ENCODE results near the gene CCDC51. TPM values are rescaled to one million over a fixed set of nuclear protein-coding genes. Genes with fewer than 3 reads are reported as not detected.

CCDC51 gene
- total and polyA plus RNA-seq, 4 donors = 6.4 to 12.7 (median 8.1) TPM

GRCh38 chr3:48467473-48468267, 27.8 kb upstream of the CCDC51 start:
- DNase-seq (no peak), ATAC-seq (ENCODE audit: low FRiP score) (no peak)
- Histone ChIP-seq H3K4me1 (ENCODE audit: control insufficient read depth in 1 of 2, insufficient read depth in 2 of 2, low read length in 2 of 2) (no peaks in the 10 kb centered on the region), H3K27me3 (ENCODE audit: control insufficient read depth in 1 of 2, insufficient read depth in 2 of 2, low read length in 1 of 2) (no peaks in the 10 kb centered on the region), H3K36me3 (ENCODE audit: control insufficient read depth in 1 of 2, insufficient read depth in 2 of 2, low read length in 1 of 2) (no peaks in the 10 kb centered on the region), H3K4me3 (ENCODE audit: low read length in 2 of 2) (no peak overlapping the region), H3K27ac (ENCODE audit: low read depth in 1 of 2, low read length in 2 of 2) (peak overlapping the region; percentile 12 to 94), H3K9me3 (ENCODE audit: control insufficient read depth, low read length) (no peaks in the 10 kb centered on the region)
- 54 to 62% methylated on average over 7 of the region's 7 CpGs for WGBS, 2 donors
- intact Hi-C loops (cut with DNase I) = loop anchor here (5.0 to 10.0 kb wide), 3 partner anchors 35 to 220 kb away; partner anchors contain the start of genes NCKIPSD (in 2 of the 2), SHISA5 (in 1 of the 2) and SLC26A6 (in 1 of the 2)

DNA sequence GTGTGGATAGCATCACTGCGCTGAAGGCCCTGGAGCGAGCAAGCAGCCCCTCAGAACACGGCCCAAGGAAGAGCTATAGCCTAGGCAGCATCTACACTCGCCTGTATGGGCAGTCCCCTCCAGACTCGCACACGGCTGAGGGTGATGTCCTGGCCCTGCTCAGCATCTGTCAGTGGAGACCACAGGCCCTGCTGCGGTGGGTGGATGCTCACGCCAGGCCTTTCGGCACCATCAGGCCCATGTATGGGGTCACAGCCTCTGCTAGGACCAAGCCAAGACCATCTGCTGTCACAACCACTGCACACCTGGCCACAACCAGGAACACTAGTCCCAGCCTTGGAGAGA, 27.2 kb upstream of the CCDC51 start:
- DNase-seq (no peak), ATAC-seq (ENCODE audit: low FRiP score) (no peak)
- Histone ChIP-seq H3K27ac (ENCODE audit: low read depth in 1 of 2, low read length in 2 of 2) (peak overlapping the region; percentile 12 to 94), H3K4me3 (ENCODE audit: low read length in 2 of 2) (no peak overlapping the region), H3K9me3 (ENCODE audit: control insufficient read depth, low read length) (no peaks in the 10 kb centered on the region), H3K36me3 (ENCODE audit: control insufficient read depth in 1 of 2, insufficient read depth in 2 of 2, low read length in 1 of 2) (no peaks in the 10 kb centered on the region), H3K4me1 (ENCODE audit: control insufficient read depth in 1 of 2, insufficient read depth in 2 of 2, low read length in 2 of 2) (no peaks in the 10 kb centered on the region), H3K27me3 (ENCODE audit: control insufficient read depth in 1 of 2, insufficient read depth in 2 of 2, low read length in 1 of 2) (no peaks in the 10 kb centered on the region)
- 62 to 69% methylated on average over 9 of the region's 9 CpGs for WGBS, 2 donors
- intact Hi-C loops (cut with DNase I) = loop anchor here (5.0 to 10.0 kb wide), 3 partner anchors 35 to 220 kb away; partner anchors contain the start of genes NCKIPSD (in 2 of the 2), SHISA5 (in 1 of the 2) and SLC26A6 (in 1 of the 2)

DNA sequence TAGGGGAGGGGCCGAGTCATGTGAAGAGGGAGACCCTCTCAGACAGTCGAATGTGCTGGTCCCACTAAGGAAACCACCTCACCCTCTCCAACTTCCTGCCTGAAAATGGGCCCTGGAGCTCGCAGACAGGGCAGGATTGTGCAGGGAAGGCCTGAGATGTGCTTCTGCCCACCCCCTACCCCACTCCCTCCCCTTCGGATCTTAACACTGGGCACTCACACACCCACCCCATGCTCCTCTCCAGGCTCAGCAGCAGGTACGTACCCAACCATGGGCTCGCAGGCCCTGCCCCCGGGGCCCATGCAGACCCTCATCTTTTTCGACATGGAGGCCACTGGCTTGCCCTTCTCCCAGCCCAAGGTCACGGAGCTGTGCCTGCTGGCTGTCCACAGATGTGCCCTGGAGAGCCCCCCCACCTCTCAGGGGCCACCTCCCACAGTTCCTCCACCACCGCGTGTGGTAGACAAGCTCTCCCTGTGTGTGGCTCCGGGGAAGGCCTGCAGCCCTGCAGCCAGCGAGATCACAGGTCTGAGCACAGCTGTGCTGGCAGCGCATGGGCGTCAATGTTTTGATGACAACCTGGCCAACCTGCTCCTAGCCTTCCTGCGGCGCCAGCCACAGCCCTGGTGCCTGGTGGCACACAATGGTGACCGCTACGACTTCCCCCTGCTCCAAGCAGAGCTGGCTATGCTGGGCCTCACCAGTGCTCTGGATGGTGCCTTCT, 26.6 kb upstream of the CCDC51 start:
- Histone ChIP-seq H3K4me1 (ENCODE audit: control insufficient read depth in 1 of 2, insufficient read depth in 2 of 2, low read length in 2 of 2) (no peaks in the 10 kb centered on the region), H3K36me3 (ENCODE audit: control insufficient read depth in 1 of 2, insufficient read depth in 2 of 2, low read length in 1 of 2) (no peaks in the 10 kb centered on the region), H3K9me3 (ENCODE audit: control insufficient read depth, low read length) (no peaks in the 10 kb centered on the region), H3K27ac (ENCODE audit: low read depth in 1 of 2, low read length in 2 of 2) (peak overlapping the region; percentile 50 to 94), H3K4me3 (ENCODE audit: low read length in 2 of 2) (peak overlapping the region in 1 of 2 donors; percentile 26), H3K27me3 (ENCODE audit: control insufficient read depth in 1 of 2, insufficient read depth in 2 of 2, low read length in 1 of 2) (no peaks in the 10 kb centered on the region)
- ATAC-seq (ENCODE audit: low FRiP score) (no peak), DNase-seq (peak; percentile 64 to 81)
- 12 to 16% methylated on average over 19 of the region's 19 CpGs for WGBS, 2 donors
- intact Hi-C loops (cut with DNase I) = loop anchor here (1.0 to 10.0 kb wide), 4 partner anchors 36 to 221 kb away; partner anchors contain the start of genes NCKIPSD (in 2 of the 2), SHISA5 (in 2 of the 2) and SLC26A6 (in 1 of the 2)

DNA sequence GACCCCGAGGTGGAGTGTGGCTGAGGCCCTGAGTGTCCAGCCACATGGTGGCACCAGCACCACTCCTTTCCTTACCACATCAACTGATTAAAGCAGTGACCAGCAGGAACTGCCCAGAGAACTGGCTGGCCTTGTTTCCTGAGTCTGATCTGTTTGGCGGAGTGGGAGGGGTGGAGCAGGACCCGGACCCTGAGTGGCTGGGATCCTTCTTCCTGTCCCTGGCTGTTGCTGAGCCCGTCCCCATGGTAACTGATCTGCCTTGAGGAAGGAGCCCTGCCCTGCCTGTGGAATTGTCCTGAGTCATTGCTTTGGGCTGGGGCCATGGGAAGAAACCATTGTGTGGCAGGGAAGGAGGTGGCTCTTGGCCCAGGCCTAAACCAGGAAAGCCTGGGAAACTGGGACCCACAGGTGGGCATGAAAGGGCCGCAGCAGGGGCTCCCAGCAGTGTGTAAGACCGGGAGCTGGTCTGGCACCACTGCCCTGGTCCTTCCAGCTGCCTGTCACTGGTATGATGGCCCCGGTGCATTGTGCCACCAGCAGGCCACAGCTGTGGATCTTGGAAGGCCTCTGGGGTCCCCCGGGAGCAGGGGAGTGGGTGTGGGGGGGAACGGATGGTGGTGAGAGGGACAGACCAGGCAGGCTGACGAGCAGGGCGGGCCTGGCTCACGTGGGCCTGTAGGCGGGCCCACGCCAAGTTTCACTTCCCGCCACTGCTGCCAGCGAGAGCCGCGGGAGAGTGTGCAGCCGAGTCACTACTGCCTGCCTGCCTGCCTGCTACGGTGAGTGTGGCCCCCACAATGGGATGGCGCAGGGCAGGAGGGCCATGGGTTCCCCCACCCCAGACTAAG, 25.8 kb upstream of the CCDC51 start:
- Histone ChIP-seq H3K36me3 (ENCODE audit: control insufficient read depth in 1 of 2, insufficient read depth in 2 of 2, low read length in 1 of 2) (peaks cover 0 to 2% of the 10 kb centered on the region in 2 donors), H3K9me3 (ENCODE audit: control insufficient read depth, low read length) (no peaks in the 10 kb centered on the region)
- peak; percentile 96 for ATAC-seq (ENCODE audit: low FRiP score)

GRCh38 chr3:48465237-48465530, 25.3 kb upstream of the CCDC51 start:
- H3K27ac ChIP-seq (ENCODE audit: low read depth in 1 of 2, low read length in 2 of 2) = peak overlapping the region in 1 of 2 donors; percentile 82
- H3K9me3 ChIP-seq (ENCODE audit: control insufficient read depth, low read length) = no peaks in the 10 kb centered on the region
- H3K36me3 ChIP-seq (ENCODE audit: control insufficient read depth in 1 of 2, insufficient read depth in 2 of 2, low read length in 1 of 2) = peaks cover 0 to 5% of the 10 kb centered on the region in 2 donors
- no peaks in the 10 kb centered on the region for H3K27me3 ChIP-seq (ENCODE audit: control insufficient read depth in 1 of 2, insufficient read depth in 2 of 2, low read length in 1 of 2)
- H3K4me3 ChIP-seq (ENCODE audit: low read length in 2 of 2) = no peak overlapping the region
- 6 to 8% methylated on average over 7 of the region's 7 CpGs for WGBS, 2 donors
- ATAC-seq (ENCODE audit: low FRiP score) = no peak
- no peak for DNase-seq
- no peaks in the 10 kb centered on the region for H3K4me1 ChIP-seq (ENCODE audit: control insufficient read depth in 1 of 2, insufficient read depth in 2 of 2, low read length in 2 of 2)
- intact Hi-C loops (cut with DNase I) = loop anchor here (1.0 to 10.0 kb wide), 5 partner anchors 37 to 222 kb away; partner anchors contain the start of genes NCKIPSD (in 2 of the 2), SHISA5 (in 1 of the 2) and SLC26A6 (in 1 of the 2)

More for the DNA sequence above, 25.8 kb upstream of the CCDC51 start:
- WGBS, 2 donors = 0 to 1% methylated on average over 17 to 21 of the region's 21 CpGs
- intact Hi-C loops (cut with DNase I) = loop anchor here (1.0 to 10.0 kb wide), 6 partner anchors 37 to 222 kb away; partner anchors contain the start of genes NCKIPSD (in 2 of the 2), SHISA5 (in 2 of the 2) and SLC26A6 (in 1 of the 2)
- peak overlapping the region; percentile 50 to 94 for H3K27ac ChIP-seq (ENCODE audit: low read depth in 1 of 2, low read length in 2 of 2)
- H3K4me3 ChIP-seq (ENCODE audit: low read length in 2 of 2) = peak overlapping the region in 1 of 2 donors; percentile 26
- H3K27me3 ChIP-seq (ENCODE audit: control insufficient read depth in 1 of 2, insufficient read depth in 2 of 2, low read length in 1 of 2) = no peaks in the 10 kb centered on the region
- DNase-seq = peak; percentile 98 to 99
- no peaks in the 10 kb centered on the region for H3K4me1 ChIP-seq (ENCODE audit: control insufficient read depth in 1 of 2, insufficient read depth in 2 of 2, low read length in 2 of 2)

- 86 to 90% methylated on average over 17 of the region's 17 CpGs for WGBS, 2 donors
- H3K9me3 ChIP-seq (ENCODE audit: control insufficient read depth, low read length) = no peaks in the 10 kb centered on the region
- H3K27me3 ChIP-seq (ENCODE audit: control insufficient read depth in 1 of 2, insufficient read depth in 2 of 2, low read length in 1 of 2) = no peaks in the 10 kb centered on the region
- intact Hi-C loops (cut with DNase I) = loop anchor here (1.0 to 10.0 kb wide), 5 partner anchors 38 to 223 kb away; partner anchors contain the start of genes NCKIPSD (in 2 of the 2), SHISA5 (in 1 of the 2) and SLC26A6 (in 1 of the 2)
- no peak overlapping the region for H3K4me3 ChIP-seq (ENCODE audit: low read length in 2 of 2)
- peaks cover 0 to 6% of the 10 kb centered on the region in 2 donors for H3K36me3 ChIP-seq (ENCODE audit: control insufficient read depth in 1 of 2, insufficient read depth in 2 of 2, low read length in 1 of 2)
- ATAC-seq (ENCODE audit: low FRiP score) (no peak), DNase-seq (peak; percentile 62 to 77)
- peak overlapping the region in 1 of 2 donors; percentile 82 for H3K27ac ChIP-seq (ENCODE audit: low read depth in 1 of 2, low read length in 2 of 2)
- no peaks in the 10 kb centered on the region for H3K4me1 ChIP-seq (ENCODE audit: control insufficient read depth in 1 of 2, insufficient read depth in 2 of 2, low read length in 2 of 2)
Observed at GRCh38 chr3:48464713-48465221, 24.8 kb upstream of the CCDC51 start.

DNA sequence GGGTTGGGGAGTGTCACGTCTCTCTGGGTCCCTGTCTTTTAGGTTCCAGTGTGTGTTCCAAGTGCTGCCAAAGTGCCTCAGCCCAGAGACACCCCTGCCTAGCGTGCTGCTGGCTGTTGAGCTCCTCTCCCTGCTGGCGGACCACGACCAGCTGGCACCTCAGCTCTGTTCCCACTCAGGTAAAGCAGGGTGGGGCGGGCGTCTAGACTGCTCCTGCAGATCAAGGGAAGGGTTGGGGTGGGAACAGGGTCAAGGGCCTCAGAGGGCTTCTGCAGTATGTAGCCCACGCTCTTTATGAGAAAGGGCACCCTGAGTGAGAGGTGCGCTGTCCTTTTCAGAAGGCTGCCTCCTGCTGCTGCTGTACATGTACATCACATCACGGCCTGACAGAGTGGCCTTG, 23.8 kb upstream of the CCDC51 start:
- Histone ChIP-seq H3K36me3 (ENCODE audit: control insufficient read depth in 1 of 2, insufficient read depth in 2 of 2, low read length in 1 of 2) (peaks cover 4 to 10% of the 10 kb centered on the region in 2 donors), H3K27me3 (ENCODE audit: control insufficient read depth in 1 of 2, insufficient read depth in 2 of 2, low read length in 1 of 2) (no peaks in the 10 kb centered on the region), H3K4me1 (ENCODE audit: control insufficient read depth in 1 of 2, insufficient read depth in 2 of 2, low read length in 2 of 2) (no peaks in the 10 kb centered on the region), H3K27ac (ENCODE audit: low read depth in 1 of 2, low read length in 2 of 2) (peak overlapping the region in 1 of 2 donors; percentile 4), H3K9me3 (ENCODE audit: control insufficient read depth, low read length) (no peaks in the 10 kb centered on the region), H3K4me3 (ENCODE audit: low read length in 2 of 2) (no peak overlapping the region)
- intact Hi-C loops (cut with DNase I) = loop anchor here (2.0 to 10.0 kb wide), 2 partner anchors 85 to 171 kb away; partner anchors contain the start of gene SLC26A6 (in 1 of the 2)
- DNase-seq (no peak), ATAC-seq (ENCODE audit: low FRiP score) (no peak)
- 79 to 80% methylated on average over 9 of the region's 9 CpGs for WGBS, 2 donors
